ENCODE results near the gene SPDYE1. TPM values are rescaled to one million over a fixed set of nuclear protein-coding genes. Genes with fewer than 3 reads are reported as not detected.
"Not testable (repeated sequence)": the region's sequence is repeated elsewhere in the genome, so short reads cannot be mapped to it uniquely, and the experiment has no call there.

Gene SPDYE1
- total RNA-seq, 4 donors from 2014 or later = 0.11 TPM; not detected in 3

- peak; percentile 39 for DNase-seq (ENCODE audit: extremely low spot score)
- H3K4me3 ChIP-seq; H3K9me3 ChIP-seq; H3K27me3 ChIP-seq; H3K4me1 ChIP-seq; intact Hi-C loops (cut with DNase I); H3K36me3 ChIP-seq; H3K27ac ChIP-seq (replicated peaks in 1 of 4): not testable (repeated sequence)
- 94% methylated on average over 16 of the region's 18 CpGs for WGBS
These were observed 36.5 kb downstream of the SPDYE1 start for GRCh38 chr7:44033971-44034844.

DNA sequence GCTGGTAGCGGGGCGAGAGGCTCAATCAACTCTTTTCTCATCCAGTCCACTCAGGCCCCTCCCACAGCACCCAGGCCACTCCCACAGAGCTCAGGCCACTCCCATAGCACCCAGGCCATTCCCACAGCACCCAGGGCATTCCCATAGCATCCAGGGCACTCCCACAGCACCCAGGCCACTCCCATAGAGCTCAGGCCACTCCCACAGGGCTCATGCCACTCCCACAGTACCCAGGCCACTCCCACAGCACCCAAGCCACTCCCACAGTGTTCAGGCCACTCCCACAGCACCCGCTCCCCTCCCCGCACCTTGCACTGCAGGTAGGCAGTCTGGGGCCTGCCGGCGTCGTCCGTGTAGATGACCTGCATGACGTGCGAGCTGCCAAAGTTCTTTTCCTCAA lies 38.7 kb downstream of the SPDYE1 start:
- H3K27me3 ChIP-seq; intact Hi-C loops (cut with DNase I); DNase-seq (ENCODE audit: extremely low spot score); H3K9me3 ChIP-seq; H3K27ac ChIP-seq (replicated peaks in 1 of 4); H3K4me3 ChIP-seq; H3K36me3 ChIP-seq; H3K4me1 ChIP-seq: not testable (repeated sequence)
- 87% methylated on average over 3 of the region's 10 CpGs for WGBS

- H3K27ac ChIP-seq (replicated peaks in 1 of 4) = peak overlapping the region in 1 of 4 donors; percentile 15
- H3K27me3 ChIP-seq; H3K9me3 ChIP-seq; H3K36me3 ChIP-seq; H3K4me1 ChIP-seq; DNase-seq (ENCODE audit: extremely low spot score); intact Hi-C loops (cut with DNase I); H3K4me3 ChIP-seq: not testable (repeated sequence)
- 91% methylated on average over 2 of the region's 2 CpGs for WGBS
These were observed 40.3 kb downstream of the SPDYE1 start for GRCh38 chr7:44037951-44038350.

- H3K27me3 ChIP-seq; H3K4me3 ChIP-seq; H3K36me3 ChIP-seq; H3K9me3 ChIP-seq; intact Hi-C loops (cut with DNase I); DNase-seq (ENCODE audit: extremely low spot score): not testable (repeated sequence)
- 69% methylated on average over 6 of the region's 12 CpGs for WGBS
- Histone ChIP-seq H3K4me1 (peaks cover 8 to 11% (median 10%) of the 10 kb centered on the region in 4 donors), H3K27ac (replicated peaks in 1 of 4) (peak overlapping the region in 1 of 4 donors; percentile 15)
These were observed 40.9 kb downstream of the SPDYE1 start for GRCh38 chr7:44038553-44038952.

DNA sequence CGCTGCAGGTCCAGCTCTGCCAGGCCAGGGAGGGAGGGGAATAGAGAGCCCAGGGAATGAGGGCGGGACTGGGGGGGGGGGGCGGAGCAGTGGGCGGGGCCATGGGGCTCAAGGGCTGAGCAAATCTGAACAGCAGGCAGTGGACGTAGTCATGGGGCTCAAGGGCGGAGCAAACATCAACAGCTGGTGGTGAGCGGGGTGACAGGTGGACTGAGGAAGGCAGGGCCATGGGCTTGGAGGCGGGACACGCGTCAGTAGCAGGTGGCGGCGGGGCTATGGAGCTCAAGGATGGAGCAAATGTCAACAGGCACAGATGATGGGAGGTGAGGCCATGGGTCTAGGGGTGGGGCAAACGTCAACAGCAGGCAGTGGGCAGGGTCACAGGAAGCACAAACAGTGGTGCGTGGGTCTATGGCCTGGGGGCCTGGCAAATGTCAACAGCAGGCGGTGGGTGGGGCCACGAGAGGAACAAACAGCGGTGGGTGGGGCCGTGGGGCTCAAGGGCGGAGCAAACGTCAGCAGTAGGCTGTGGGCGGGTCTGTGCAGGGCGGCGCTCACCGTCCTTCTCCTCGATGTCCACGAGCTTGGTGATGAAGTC lies 41.4 kb downstream of the SPDYE1 start:
- H3K4me1 ChIP-seq = peaks cover 13 to 16% (median 15%) of the 10 kb centered on the region in 4 donors
- H3K27ac ChIP-seq (replicated peaks in 1 of 4) = peak overlapping the region; percentile 74 to 82 (median 76)
- H3K27me3 ChIP-seq; intact Hi-C loops (cut with DNase I); H3K36me3 ChIP-seq; H3K9me3 ChIP-seq: not testable (repeated sequence)
- WGBS = 0% methylated on average over 4 of the region's 26 CpGs
- H3K4me3 ChIP-seq = peak overlapping the region; percentile 42 to 60 (median 47)
- DNase-seq (ENCODE audit: extremely low spot score) = peak; percentile 95
- TF ChIP-seq POLR2AphosphoS5 (IDR thresholded peaks at IDR 0.05) = peak; percentile 12 to 72

DNA sequence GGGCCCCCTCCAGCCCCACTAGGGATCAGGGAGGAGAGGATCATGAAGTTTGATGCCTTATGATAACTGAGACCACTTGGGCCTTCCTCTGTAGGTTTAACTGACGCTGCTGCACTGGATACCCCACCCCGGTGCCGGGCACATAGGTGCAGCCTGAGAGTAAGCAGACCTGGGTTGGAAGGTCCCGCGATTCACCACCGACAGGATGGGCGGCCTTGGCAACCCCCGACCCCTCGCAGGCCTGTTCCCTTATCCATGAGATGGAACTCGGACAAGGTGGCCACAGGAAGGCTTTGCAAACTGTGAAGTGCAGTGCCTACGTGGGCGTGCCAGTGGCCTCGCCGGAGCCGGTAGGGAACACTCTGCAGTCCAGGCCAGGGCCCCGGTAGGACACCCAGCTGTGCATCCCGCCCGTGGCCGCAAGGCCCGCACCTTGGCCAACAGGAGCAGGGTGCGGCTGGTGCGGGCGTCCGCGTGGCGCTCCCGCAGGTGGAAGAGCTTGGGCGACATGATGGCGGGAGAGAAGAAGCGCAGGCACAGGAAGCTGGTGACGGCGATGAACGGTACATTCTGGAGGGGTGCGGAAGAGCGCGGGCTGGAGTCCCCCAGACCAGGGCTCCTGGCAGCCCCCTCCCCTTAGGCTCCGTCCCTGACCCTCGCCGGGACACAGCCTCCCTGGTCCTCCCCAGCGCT lies 42.2 kb downstream of the SPDYE1 start:
- H3K27me3 ChIP-seq; H3K36me3 ChIP-seq; DNase-seq (ENCODE audit: extremely low spot score); H3K9me3 ChIP-seq: not testable (repeated sequence)
- H3K27ac ChIP-seq (replicated peaks in 1 of 4) = peak overlapping the region; percentile 43 to 55 (median 52)
- H3K4me3 ChIP-seq = peak overlapping the region; percentile 46 to 59 (median 48)
- H3K4me1 ChIP-seq = peaks cover 14 to 18% (median 16%) of the 10 kb centered on the region in 4 donors
- intact Hi-C loops (cut with DNase I) = loop anchor here (5.0 kb wide), 1 partner anchor 42 kb away; the partner anchor contains the start of gene POLM
- no CpG with 5 or more reads among the region's 40 CpGs for WGBS

DNA sequence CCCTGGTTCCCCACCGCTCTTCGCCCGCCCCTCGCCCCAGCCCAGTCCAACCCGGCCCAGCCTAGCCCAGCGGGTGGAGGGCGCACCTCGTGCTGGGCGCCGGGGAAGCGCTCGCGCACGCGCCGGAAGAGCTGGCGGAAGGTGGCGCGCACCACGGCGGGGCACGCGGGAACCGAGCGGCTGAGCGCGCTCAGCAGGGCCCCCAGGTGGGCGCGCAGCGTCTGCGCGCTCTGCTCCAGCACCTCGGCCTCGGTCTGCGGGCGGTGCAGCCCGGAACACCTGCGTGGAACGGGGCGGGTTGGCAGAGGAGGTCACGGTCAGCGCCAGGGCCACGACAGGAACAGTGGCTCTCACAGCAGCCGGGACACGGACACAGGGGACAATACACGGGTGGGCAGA lies 42.8 kb downstream of the SPDYE1 start:
- 0% methylated on average over 11 of the region's 46 CpGs for WGBS
- peak in 2 of 3 experiments; percentile 19 to 28 for TF ChIP-seq CTCF (IDR thresholded peaks at IDR 0.05)
- intact Hi-C loops (cut with DNase I) = loop anchor here (5.0 kb wide), 1 partner anchor 42 kb away; the partner anchor contains the start of gene POLM
- DNase-seq (ENCODE audit: extremely low spot score); H3K9me3 ChIP-seq; H3K27me3 ChIP-seq; H3K36me3 ChIP-seq: not testable (repeated sequence)
- peak overlapping the region; percentile 27 to 55 (median 48) for H3K27ac ChIP-seq (replicated peaks in 1 of 4)
- peak overlapping the region; percentile 46 to 59 (median 48) for H3K4me3 ChIP-seq
- peaks cover 16 to 24% (median 21%) of the 10 kb centered on the region in 4 donors for H3K4me1 ChIP-seq
